Left ventricle myocardium inferior (tissue), 1 donor: Measurements from ENCODE around the gene GSE1. TPM values are rescaled to one million over a fixed set of nuclear protein-coding genes. Genes with fewer than 3 reads are reported as not detected.

Experiments
- DNase-seq: peaks from one replicate; pipeline ENCODE4 v3.0.0-alpha.2; 2020
- H3K27ac ChIP-seq: fragments of 200-600 bp; replicated peaks from 2 replicates; pipeline ENCODE4 v1.8.0; 2021
- H3K27me3 ChIP-seq: fragments of 200-600 bp; 2 replicates; pipeline ENCODE4 v1.8.0; 2021; ENCODE audit warnings: low read depth
- H3K36me3 ChIP-seq: fragments of 200-600 bp; 2 replicates; pipeline ENCODE4 v1.8.0; 2021
- H3K4me1 ChIP-seq: fragments of 200-600 bp; 2 replicates; pipeline ENCODE4 v1.8.0; 2021
- H3K4me3 ChIP-seq: fragments of 200-600 bp; 2 replicates; pipeline ENCODE4 v1.8.0; 2021; ENCODE audit warnings: mild to moderate bottlenecking, moderate library complexity
- H3K9me3 ChIP-seq: fragments of 200-600 bp; replicated peaks from 2 replicates; pipeline ENCODE4 v1.8.0; 2021
- intact Hi-C: fragments of 100-400 bp; cut with micrococcal nuclease; formaldehyde crosslinking; loops from one replicate; pipeline ENCODE4 v1.11.0; 2022
- long read RNA-seq: library from polyadenylated mRNA; unstranded; transcript quantifications from one replicate; pipeline ENCODE4 v2.0.0, GENCODE V29; 2021
- total RNA-seq: library from RNA; stranded (reverse); fragmentation: NEBNext Ultra II Directional; extraction: Animal tissue kit (Norgen Biotek cat#: 25700); gene quantifications from one replicate; pipeline ENCODE4 v1.2.1, GENCODE V29; 2021
- TF ChIP-seq, protein P1 (sequence below): fragments of 200-600 bp; IDR thresholded peaks from 2 replicates; pipeline ENCODE4 v1.8.0; 2021; ENCODE audit warnings: antibody characterized with exemption, mild to moderate bottlenecking, borderline replicate concordance
- donor health status: DM: no; HTN: yes; CAD: no; lungs with severe emphysema.

The GSE1 gene
- total RNA-seq, result 34.2 TPM
- long read RNA-seq, full-length matches to known transcripts, result 2 of 56 reads
- long read RNA-seq, partial matches to known transcripts, result 23 of 56 reads
- long read RNA-seq, other reads (novel, unspliced or antisense), result 31 of 56 reads

DNA sequence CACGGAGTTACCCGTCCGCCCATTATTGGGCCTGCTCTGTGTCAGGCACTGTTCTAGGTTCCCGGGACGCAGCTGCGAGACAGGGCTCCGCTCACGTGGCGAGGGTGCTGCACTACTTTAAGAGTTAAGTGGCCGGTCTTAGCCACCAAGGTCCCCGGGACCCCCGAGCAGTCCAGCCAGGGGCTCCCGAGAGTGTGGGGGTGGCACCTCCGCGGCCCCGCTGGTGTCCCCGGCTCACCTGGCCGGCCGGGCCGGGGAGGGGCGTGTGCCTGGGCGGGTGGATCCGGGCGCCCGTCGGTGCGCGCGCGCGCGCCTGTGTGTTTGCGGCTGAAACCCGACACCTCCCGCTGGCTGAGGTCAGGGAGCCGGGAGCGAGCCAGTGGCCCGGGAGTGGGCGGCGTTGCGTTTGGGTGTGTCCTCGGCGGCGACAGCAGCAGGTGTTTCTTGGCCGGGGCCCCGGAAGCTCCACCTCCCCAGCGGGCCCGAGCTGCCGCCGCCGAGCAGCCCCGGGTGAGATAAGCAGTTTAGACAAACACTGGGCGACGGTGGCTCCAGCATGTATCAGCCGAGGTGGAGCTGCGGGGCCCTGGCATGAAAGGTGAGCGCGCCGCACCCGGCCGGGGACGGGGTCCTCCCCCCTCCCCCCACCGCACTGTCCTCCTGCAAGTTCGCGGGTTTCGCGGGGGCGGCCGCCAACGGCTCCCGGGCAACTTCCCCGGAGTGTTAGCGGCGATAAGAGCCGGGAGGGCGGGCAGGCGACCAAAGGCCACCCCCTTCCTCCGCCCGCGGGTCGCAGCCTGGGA is at the start of gene GSE1:
TSS of gene GSE1 (plus strand) at position 522 of the 803 bp plus-strand sequence. CDS start at position 592, 70 bp downstream.
- no peaks in the 10 kb centered on the region for H3K9me3 ChIP-seq
- TF ChIP-seq, protein P1, sequence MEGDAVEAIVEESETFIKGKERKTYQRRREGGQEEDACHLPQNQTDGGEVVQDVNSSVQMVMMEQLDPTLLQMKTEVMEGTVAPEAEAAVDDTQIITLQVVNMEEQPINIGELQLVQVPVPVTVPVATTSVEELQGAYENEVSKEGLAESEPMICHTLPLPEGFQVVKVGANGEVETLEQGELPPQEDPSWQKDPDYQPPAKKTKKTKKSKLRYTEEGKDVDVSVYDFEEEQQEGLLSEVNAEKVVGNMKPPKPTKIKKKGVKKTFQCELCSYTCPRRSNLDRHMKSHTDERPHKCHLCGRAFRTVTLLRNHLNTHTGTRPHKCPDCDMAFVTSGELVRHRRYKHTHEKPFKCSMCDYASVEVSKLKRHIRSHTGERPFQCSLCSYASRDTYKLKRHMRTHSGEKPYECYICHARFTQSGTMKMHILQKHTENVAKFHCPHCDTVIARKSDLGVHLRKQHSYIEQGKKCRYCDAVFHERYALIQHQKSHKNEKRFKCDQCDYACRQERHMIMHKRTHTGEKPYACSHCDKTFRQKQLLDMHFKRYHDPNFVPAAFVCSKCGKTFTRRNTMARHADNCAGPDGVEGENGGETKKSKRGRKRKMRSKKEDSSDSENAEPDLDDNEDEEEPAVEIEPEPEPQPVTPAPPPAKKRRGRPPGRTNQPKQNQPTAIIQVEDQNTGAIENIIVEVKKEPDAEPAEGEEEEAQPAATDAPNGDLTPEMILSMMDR, result no peak
- H3K4me3 ChIP-seq, result peak within 1 kb of the TSS; percentile 82
- DNase-seq, result peak; percentile 93
- peaks cover 81% of the 10 kb centered on the region for H3K4me1 ChIP-seq
- peak within 1 kb of the TSS; percentile 96 for H3K27ac ChIP-seq
- intact Hi-C loops, result no loop called here
- peaks cover 2% of the 10 kb centered on the region for H3K36me3 ChIP-seq
- no peaks in the 10 kb centered on the region for H3K27me3 ChIP-seq

DNA sequence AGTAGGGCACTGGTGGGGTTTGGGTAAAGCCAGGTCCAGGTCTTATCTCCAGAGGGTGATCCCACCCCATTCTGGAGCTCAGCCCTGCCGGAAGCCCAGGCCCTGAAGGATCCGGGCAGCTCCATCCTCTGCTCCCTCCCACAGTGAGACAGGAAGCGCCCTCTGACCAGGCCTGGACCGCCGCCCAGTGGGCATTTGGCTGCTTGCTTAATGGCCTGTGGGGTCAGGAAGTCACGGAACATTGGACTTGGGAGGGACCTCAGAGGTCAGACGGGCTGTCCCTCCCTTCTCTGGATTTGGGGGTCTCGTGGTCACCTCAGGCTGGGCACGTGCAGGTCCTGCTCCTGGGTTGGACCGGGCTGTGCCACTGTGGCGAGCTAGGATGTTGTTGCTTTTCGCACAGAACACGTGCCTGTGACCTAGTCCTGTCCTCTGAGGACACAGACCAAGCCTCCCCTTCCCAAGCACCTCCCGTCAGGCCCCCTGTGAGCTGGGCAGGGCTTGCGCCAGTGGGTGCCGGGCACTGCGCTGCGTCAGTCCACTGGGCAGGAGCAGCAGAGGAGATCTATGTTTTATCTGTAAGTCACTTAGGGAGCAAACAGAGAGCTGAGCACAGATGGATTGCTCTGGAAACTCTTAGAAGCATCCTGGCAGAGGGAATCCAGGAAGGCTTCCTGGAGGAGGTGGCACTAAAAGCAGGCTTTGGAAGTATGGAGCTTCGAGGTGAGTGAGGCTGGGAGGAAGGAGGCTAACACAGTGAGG is 49.4 kb upstream of the GSE1 start:
- Histone ChIP-seq H3K4me3 (no peak overlapping the region), H3K27me3 (no peaks in the 10 kb centered on the region), H3K4me1 (peaks cover 50% of the 10 kb centered on the region)

DNA sequence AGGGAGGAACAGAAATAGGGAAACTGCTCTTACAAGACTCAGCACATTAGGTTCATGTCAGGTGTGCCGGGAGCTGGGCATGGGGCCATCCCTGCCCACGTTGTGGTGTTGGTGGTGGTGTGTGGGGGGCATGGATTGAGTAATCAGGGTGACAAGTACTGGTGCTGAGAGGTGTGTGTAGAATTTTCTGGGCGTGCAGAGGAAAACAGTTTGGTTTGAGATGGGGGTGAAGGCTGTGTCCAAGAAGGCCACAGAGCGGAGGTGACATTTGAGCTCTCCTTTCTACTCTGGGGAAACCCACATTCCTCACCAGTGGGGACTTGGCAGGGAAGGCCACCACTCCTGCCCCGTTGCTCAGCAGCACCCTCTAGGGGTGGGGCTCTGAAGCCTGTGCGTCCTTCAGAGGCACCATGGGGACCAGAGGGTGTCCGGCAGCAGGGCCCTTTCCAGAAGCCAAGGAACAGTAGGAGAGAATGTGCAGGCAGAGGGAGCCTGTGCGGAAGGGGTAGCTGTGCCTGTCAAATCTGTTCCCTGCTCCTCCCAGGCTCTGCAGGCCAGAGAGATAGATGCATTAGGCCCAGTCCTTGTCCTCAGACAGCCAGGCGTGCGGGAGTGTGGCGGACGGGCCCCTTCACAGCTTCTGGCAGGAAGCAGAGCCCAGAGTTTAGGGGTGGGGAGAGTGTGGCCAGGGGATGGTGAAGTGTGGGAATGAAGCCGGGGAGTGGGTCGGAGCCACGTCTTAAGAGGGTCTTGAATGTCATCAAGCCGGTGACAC is 48.7 kb upstream of the GSE1 start:
- TF ChIP-seq, protein P1, result peak; percentile 48
- no peak for DNase-seq
- Histone ChIP-seq H3K4me1 (peaks cover 43% of the 10 kb centered on the region), H3K9me3 (peaks cover 5% of the 10 kb centered on the region), H3K4me3 (no peak overlapping the region), H3K27me3 (no peaks in the 10 kb centered on the region), H3K27ac (peak overlapping the region; percentile 48), H3K36me3 (no peaks in the 10 kb centered on the region)
- intact Hi-C loops, result no loop called here

More for the DNA sequence above, 49.4 kb upstream of the GSE1 start:
- Histone ChIP-seq H3K27ac (peak overlapping the region; percentile 48), H3K9me3 (no peaks in the 10 kb centered on the region), H3K36me3 (no peaks in the 10 kb centered on the region)
- TF ChIP-seq, protein P1, result peak; percentile 38
- DNase-seq, result peak; percentile 73
- intact Hi-C loops, result no loop called here

DNA sequence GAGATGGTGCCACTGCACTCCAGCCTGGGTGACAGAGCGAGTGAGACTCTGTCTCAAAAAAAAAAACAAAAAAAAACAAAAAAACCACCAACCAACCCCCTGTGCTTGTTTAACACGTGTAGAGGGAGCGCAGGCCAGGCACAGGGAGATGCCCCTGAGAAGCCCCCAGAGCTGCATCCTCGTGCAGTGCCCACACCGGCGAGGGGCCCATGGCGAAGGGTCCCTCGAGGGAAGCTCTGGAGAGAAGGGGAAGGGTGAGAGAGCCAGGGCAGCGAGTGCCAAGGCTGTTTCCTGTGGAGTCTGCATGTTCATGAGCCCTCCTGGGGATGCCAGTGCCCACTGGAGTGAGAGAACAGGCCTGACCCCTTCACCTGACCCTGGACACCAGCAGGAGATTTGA is 47.8 kb upstream of the GSE1 start:
- intact Hi-C loops, result no loop called here
- TF ChIP-seq, protein P1, result no peak
- Histone ChIP-seq H3K27ac (no peak overlapping the region), H3K27me3 (no peaks in the 10 kb centered on the region), H3K36me3 (no peaks in the 10 kb centered on the region), H3K9me3 (peaks cover 6% of the 10 kb centered on the region), H3K4me1 (peaks cover 39% of the 10 kb centered on the region), H3K4me3 (no peak overlapping the region)
- no peak for DNase-seq
